A549 (cell line): ENCODE measurements around the gene CFAP46. TPM values are rescaled to one million over a fixed set of nuclear protein-coding genes. Genes with fewer than 3 reads are reported as not detected.
A peak's percentile ranks its signal among the peaks of the same experiment; 100 is the strongest.

Experiments used
- ATAC-seq, 2 experiments: fragments of 200-7000 bp in 1 of 2; fragments of >200 bp in 1 of 2; cut with Nextera tagmentation in 1 of 2; cut with Tn5 transposase in 1 of 2; 3 replicates each; pipeline versions ENCODE4 v1.8.0 to v1.9.1; 2018 to 2020; ENCODE audit warnings: mild to moderate bottlenecking in 1 of 2, moderate library complexity in 1 of 2
- CTCF ChIA-PET: fragments of 300-600 bp; sonication (Branson Sonifier 250); formaldehyde crosslinking; extraction: SDS; loops from one replicate; lab custom pipeline; 2021; ENCODE audit warnings: antibody characterized with exemption, inconsistent platforms; lab: Yijun Ruan, JAX
- POLR2A ChIA-PET: fragments of 350-600 bp; formaldehyde crosslinking; extraction: SDS; loops from one replicate; lab custom pipeline; 2021; ENCODE audit warnings: antibody characterized with exemption, inconsistent platforms; lab: Yijun Ruan, JAX
- DNase-seq, 2 experiments: peaks; one replicate each; pipeline versions ENCODE4 v3.0.0 to v3.0.0-alpha.2; 2011 to 2016; ENCODE audit warnings: low read depth in 1 of 2, low spot score in 1 of 2
- FAIRE-seq: peaks from 2 replicates; lab custom pipeline; 2011; peaks lifted over from hg19 to GRCh38; lab: Jason Lieb, UNC
- H3K27ac ChIP-seq, 2 experiments: fragments of >200 bp; sonication (Bioruptor Twin); formaldehyde crosslinking; 3 replicates each; pipeline ENCODE4 v1.5.1; 2016 to 2017
- H3K4me1 ChIP-seq: fragments of >200 bp; sonication (Bioruptor Twin); formaldehyde crosslinking; 3 replicates; pipeline ENCODE4 v1.6.1; 2016
- H3K4me2 ChIP-seq: fragments of >200 bp; sonication (Bioruptor Twin); formaldehyde crosslinking; 3 replicates; pipeline ENCODE4 v1.6.1; 2016
- H3K4me3 ChIP-seq: fragments of >200 bp; sonication (Bioruptor Twin); formaldehyde crosslinking; 3 replicates; pipeline ENCODE4 v1.5.1; 2016
- H3K9me3 ChIP-seq: fragments of >200 bp; sonication (Bioruptor Twin); formaldehyde crosslinking; 3 replicates; pipeline ENCODE4 v1.6.1; 2016
- CBX2 ChIP-seq: fragments of 200-600 bp; sonication (generic); IDR thresholded peaks from 2 replicates; pipeline ENCODE4 v1.6.1; 2016; ENCODE audit warnings: low read depth, mild to moderate bottlenecking, borderline replicate concordance
- CBX8 ChIP-seq: fragments of 200-600 bp; sonication (generic); IDR thresholded peaks from 2 replicates; pipeline ENCODE4 v1.6.1; 2016
- EHF ChIP-seq: fragments of 250-450 bp; sonication (Bioruptor Pico); IDR thresholded peaks from 2 replicates; pipeline ENCODE4 v1.5.0; 2020; ENCODE audit warnings: mild to moderate bottlenecking
- EHMT2 ChIP-seq: fragments of 200-600 bp; sonication (generic); IDR thresholded peaks from 2 replicates; pipeline ENCODE4 v1.6.1; 2016; ENCODE audit warnings: antibody characterized with exemption, low read depth, mild to moderate bottlenecking, moderate library complexity
- EP300 ChIP-seq, 2 experiments: fragments of >200 bp; sonication (Bioruptor Twin); formaldehyde crosslinking; IDR thresholded peaks; 2 replicates in 1 of 2; 3 replicates in 1 of 2; pipeline ENCODE4 v1.6.1; 2016 to 2017
- HOXB5 ChIP-seq: fragments of 250-450 bp; sonication (Bioruptor Pico); IDR thresholded peaks from 2 replicates; pipeline ENCODE4 v1.5.0; 2020; ENCODE audit warnings: mild to moderate bottlenecking, moderate library complexity
- MYC ChIP-seq: IDR thresholded peaks from 2 replicates; pipeline ENCODE4 v1.6.1; 2012; ENCODE audit warnings: mild to moderate bottlenecking, inconsistent platforms, low read length, improper control_type of control experiment, borderline replicate concordance
- NPAS2 ChIP-seq: fragments of 250-450 bp; sonication (Bioruptor Pico); IDR thresholded peaks from 2 replicates; pipeline ENCODE4 v1.8.0; 2022; ENCODE audit warnings: mild to moderate bottlenecking, moderate library complexity, borderline replicate concordance
- POLR2A ChIP-seq: IDR thresholded peaks from 2 replicates; pipeline ENCODE4 v1.6.1; 2012; ENCODE audit warnings: mild to moderate bottlenecking, low read length
- ZC3H11A ChIP-seq: fragments of 450-650 bp; IDR thresholded peaks from 2 replicates; pipeline ENCODE4 v1.6.1; 2014; ENCODE audit warnings: antibody characterized with exemption, mild to moderate bottlenecking
- ZFP36 ChIP-seq: fragments of 450-650 bp; IDR thresholded peaks from 2 replicates; pipeline ENCODE4 v1.6.1; 2014; ENCODE audit warnings: borderline replicate concordance; ENCODE audit not compliant: partially characterized antibody
- WGBS: methylation state at CpG from one replicate; pipeline ENCODE4 v1.1.6; 2017; ENCODE audit errors: missing lambda C conversion rate; 5-methylcytosine and 5-hydroxymethylcytosine counted together
- polyA plus RNA-seq, 4 experiments: library from polyadenylated mRNA; depleted of rRNA in 3 of 4; stranded (reverse); fragments of >200 nt; fragmentation: RNase III in 1 of 4; extraction: RNeasy Plus Mini Kit Qiagen cat#74134 plus additional on column Dnase treatment in 1 of 4; gene quantifications; 2 replicates in 3 of 4; 3 replicates in 1 of 4; pipeline ENCODE4 v1.2.3, GENCODE V29; 2011 to 2017
- TF ChIP-seq, protein P1 (sequence below): fragments of 150-350 bp; IDR thresholded peaks from 2 replicates; pipeline ENCODE4 v1.6.1; 2014; ENCODE audit warnings: low read depth, mild to moderate bottlenecking, low read length
- TF ChIP-seq, protein P2 (sequence below): fragments of >200 bp; sonication (Bioruptor Twin); formaldehyde crosslinking; IDR thresholded peaks from 3 replicates; pipeline ENCODE4 v1.6.1; 2016
- TF ChIP-seq, protein P3 (sequence below): fragments of >200 bp; sonication (Bioruptor Twin); formaldehyde crosslinking; IDR thresholded peaks from 3 replicates; pipeline ENCODE4 v1.5.1; 2016
- TF ChIP-seq, protein P4 (sequence below): IDR thresholded peaks from 2 replicates; pipeline ENCODE4 v1.6.1; 2012
- TF ChIP-seq, protein P5 (sequence below): IDR thresholded peaks from 2 replicates; pipeline ENCODE4 v1.6.1; 2012
- TF ChIP-seq, protein P6 (sequence below): fragments of >200 bp; sonication (Bioruptor Twin); formaldehyde crosslinking; IDR thresholded peaks from 2 replicates; pipeline ENCODE4 v1.6.1; 2016

Gene CFAP46
- polyA plus RNA-seq, 2 of the 4 experiments (the other 2 are of a cell fraction), result 0.88 to 1.8 TPM

DNA sequence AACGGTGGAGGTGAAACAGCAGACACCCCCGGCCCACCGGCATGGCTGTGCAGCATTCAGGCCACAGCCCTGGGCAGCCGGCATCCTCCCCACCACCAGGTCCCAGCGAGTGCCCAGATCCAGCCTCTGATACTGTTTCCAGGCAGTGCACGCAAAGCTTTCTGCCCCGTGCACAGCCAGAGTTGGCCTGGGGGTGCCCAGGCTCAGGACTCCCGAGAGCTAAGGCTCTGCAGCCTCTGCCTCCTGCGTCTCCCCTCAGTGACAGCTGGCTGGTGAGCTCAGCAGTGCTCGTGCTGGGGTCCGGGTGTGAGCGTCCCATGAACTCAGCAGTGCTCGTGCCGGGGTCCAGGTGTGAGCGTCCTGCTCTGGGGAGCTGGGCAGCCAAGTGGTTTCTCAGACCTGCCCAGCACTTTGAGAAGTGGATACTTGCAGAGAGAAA, 65.4 kb downstream of the CFAP46 start:
- ATAC-seq, result peak in 1 of 2 experiments; percentile 29; a peak in 2 of 6 replicates
- no peak overlapping the region for H3K27ac ChIP-seq
- no peak overlapping the region for H3K4me3 ChIP-seq
- WGBS, result 29% methylated on average over 7 of the region's 15 CpGs
- H3K9me3 ChIP-seq, result no peaks in the 10 kb centered on the region
- TF ChIP-seq EHMT2, result no peak
- no peak for TF ChIP-seq CBX2
- TF ChIP-seq CBX8, result no peak
- no peak for TF ChIP-seq NPAS2 (CRISPR knock-in tag)
- TF ChIP-seq, all 56 proteins: peak for 0
- H3K4me2 ChIP-seq, result no peak overlapping the region
- no peak for FAIRE-seq
- CTCF ChIA-PET, result interaction anchor here (1.8 kb wide), 1 partner anchor 222 kb away, joined by 6 read pairs; no protein-coding TSS in a partner anchor
- no peaks in the 10 kb centered on the region for H3K4me1 ChIP-seq
- no peak for DNase-seq
- POLR2A ChIA-PET, result no interaction called here

DNA sequence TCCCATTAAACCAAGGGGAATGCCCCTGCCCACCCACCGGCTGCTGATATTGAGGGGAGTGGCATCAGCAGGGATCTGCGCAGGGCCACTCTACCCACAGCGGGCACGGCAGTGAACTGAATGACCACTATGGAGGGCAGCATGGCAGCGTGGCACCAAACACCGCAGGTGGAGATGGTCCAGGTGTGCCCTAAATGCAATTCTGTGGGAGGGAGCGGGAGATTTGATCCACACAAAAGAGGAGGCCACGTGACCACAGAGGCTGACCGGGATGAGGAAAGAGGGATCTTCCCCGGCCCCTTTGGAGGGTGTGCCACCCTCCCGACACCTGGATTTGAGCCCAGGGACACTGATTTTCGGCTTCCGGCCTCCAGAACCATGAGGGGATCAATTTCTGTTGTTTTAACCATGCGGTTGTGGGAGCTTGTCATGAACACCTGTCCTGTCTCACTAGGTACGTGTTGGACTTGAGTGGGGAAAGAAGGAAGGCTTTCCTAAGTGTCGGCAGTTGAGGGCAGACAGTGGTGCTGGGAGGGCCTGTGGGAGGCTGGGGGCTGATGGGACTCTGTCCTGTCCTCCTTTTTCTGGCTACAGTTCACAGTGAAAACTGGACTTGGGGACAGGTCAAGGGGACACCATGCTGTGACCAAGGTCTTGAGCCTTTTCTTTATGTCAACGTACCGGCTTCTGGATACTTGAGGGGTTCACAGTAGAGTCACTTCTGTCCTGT, 66.1 kb downstream of the CFAP46 start:
- no peak overlapping the region for H3K4me2 ChIP-seq
- no peak for DNase-seq
- WGBS, result 46% methylated on average over 16 of the region's 18 CpGs
- no peak for FAIRE-seq
- ChIA-PET CTCF (interaction anchor here (0.6 to 1.8 kb wide), 2 partner anchors 222 to 380 kb away, joined by 3 to 6 read pairs; no protein-coding TSS in a partner anchor), POLR2A (no interaction called here)
- H3K4me3 ChIP-seq, result no peak overlapping the region
- no peaks in the 10 kb centered on the region for H3K4me1 ChIP-seq
- TF ChIP-seq MYC, result no peak
- TF ChIP-seq EP300 (IDR thresholded peaks at IDR 0.05), result no peak
- TF ChIP-seq, protein P1, sequence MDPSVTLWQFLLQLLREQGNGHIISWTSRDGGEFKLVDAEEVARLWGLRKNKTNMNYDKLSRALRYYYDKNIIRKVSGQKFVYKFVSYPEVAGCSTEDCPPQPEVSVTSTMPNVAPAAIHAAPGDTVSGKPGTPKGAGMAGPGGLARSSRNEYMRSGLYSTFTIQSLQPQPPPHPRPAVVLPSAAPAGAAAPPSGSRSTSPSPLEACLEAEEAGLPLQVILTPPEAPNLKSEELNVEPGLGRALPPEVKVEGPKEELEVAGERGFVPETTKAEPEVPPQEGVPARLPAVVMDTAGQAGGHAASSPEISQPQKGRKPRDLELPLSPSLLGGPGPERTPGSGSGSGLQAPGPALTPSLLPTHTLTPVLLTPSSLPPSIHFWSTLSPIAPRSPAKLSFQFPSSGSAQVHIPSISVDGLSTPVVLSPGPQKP, result no peak
- no peak for TF ChIP-seq POLR2A
- TF ChIP-seq ZC3H11A, result no peak
- no peak for TF ChIP-seq EHF
- TF ChIP-seq HOXB5, result no peak
- TF ChIP-seq, protein P2, sequence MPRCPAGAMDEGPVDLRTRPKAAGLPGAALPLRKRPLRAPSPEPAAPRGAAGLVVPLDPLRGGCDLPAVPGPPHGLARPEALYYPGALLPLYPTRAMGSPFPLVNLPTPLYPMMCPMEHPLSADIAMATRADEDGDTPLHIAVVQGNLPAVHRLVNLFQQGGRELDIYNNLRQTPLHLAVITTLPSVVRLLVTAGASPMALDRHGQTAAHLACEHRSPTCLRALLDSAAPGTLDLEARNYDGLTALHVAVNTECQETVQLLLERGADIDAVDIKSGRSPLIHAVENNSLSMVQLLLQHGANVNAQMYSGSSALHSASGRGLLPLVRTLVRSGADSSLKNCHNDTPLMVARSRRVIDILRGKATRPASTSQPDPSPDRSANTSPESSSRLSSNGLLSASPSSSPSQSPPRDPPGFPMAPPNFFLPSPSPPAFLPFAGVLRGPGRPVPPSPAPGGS, result no peak
- TF ChIP-seq, protein P3, sequence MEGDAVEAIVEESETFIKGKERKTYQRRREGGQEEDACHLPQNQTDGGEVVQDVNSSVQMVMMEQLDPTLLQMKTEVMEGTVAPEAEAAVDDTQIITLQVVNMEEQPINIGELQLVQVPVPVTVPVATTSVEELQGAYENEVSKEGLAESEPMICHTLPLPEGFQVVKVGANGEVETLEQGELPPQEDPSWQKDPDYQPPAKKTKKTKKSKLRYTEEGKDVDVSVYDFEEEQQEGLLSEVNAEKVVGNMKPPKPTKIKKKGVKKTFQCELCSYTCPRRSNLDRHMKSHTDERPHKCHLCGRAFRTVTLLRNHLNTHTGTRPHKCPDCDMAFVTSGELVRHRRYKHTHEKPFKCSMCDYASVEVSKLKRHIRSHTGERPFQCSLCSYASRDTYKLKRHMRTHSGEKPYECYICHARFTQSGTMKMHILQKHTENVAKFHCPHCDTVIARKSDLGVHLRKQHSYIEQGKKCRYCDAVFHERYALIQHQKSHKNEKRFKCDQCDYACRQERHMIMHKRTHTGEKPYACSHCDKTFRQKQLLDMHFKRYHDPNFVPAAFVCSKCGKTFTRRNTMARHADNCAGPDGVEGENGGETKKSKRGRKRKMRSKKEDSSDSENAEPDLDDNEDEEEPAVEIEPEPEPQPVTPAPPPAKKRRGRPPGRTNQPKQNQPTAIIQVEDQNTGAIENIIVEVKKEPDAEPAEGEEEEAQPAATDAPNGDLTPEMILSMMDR, result no peak
- TF ChIP-seq, protein P4, sequence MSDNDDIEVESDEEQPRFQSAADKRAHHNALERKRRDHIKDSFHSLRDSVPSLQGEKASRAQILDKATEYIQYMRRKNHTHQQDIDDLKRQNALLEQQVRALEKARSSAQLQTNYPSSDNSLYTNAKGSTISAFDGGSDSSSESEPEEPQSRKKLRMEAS, result no peak
- 0 out of 3 replicates have a peak, but pooled peaks cover 1% of the 10 kb centered on the region for H3K9me3 ChIP-seq
- no peak overlapping the region for H3K27ac ChIP-seq
- no peak for ATAC-seq

DNA sequence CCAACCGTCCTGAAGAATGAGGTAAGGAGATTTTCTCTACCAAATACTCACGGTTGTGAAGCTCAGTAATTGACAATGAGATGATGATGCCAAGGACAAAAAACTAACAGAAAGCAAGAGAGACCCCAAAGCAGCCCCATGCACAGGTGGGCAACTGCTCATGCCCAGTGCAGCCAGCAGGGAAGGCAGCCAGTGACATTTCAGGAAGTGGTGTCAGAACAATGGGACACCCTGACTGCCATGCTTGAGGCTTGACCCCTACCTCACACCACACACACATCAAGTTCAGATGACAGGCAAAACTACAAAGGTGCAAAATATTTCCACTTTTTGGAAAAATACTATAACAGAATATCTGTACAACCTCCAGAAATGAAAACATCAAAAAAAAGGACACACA, 66.9 kb downstream of the CFAP46 start:
- ATAC-seq (no peak), FAIRE-seq (no peak), DNase-seq (no peak)
- Histone ChIP-seq H3K4me1 (no peaks in the 10 kb centered on the region), H3K27ac (no peak overlapping the region), H3K9me3 (peaks cover 8% of the 10 kb centered on the region; the same call in 1 of the 3 replicates), H3K4me2 (no peak overlapping the region), H3K4me3 (no peak overlapping the region)
- TF ChIP-seq, protein P5, sequence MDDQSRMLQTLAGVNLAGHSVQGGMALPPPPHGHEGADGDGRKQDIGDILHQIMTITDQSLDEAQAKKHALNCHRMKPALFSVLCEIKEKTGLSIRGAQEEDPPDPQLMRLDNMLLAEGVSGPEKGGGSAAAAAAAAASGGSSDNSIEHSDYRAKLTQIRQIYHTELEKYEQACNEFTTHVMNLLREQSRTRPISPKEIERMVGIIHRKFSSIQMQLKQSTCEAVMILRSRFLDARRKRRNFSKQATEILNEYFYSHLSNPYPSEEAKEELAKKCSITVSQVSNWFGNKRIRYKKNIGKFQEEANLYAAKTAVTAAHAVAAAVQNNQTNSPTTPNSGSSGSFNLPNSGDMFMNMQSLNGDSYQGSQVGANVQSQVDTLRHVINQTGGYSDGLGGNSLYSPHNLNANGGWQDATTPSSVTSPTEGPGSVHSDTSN, result no peak
- TF ChIP-seq, protein P3, result no peak
- no peak for TF ChIP-seq ZFP36
- TF ChIP-seq, protein P6, sequence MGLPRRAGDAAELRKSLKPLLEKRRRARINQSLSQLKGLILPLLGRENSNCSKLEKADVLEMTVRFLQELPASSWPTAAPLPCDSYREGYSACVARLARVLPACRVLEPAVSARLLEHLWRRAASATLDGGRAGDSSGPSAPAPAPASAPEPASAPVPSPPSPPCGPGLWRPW, result no peak
- TF ChIP-seq, protein P4, result no peak
- 3% methylated on average over 2 of the region's 2 CpGs for WGBS
- ChIA-PET CTCF (interaction anchor here (1.0 kb wide), 1 partner anchor 221 kb away, joined by 5 read pairs; no protein-coding TSS in a partner anchor), POLR2A (no interaction called here)
